Measurements from ENCODE around the gene ELOA. TPM values are rescaled to one million over a fixed set of nuclear protein-coding genes. Genes with fewer than 3 reads are reported as not detected.

Gene ELOA
- total RNA-seq, 1 experiment from 2014 or later = 32.4 TPM

DNA sequence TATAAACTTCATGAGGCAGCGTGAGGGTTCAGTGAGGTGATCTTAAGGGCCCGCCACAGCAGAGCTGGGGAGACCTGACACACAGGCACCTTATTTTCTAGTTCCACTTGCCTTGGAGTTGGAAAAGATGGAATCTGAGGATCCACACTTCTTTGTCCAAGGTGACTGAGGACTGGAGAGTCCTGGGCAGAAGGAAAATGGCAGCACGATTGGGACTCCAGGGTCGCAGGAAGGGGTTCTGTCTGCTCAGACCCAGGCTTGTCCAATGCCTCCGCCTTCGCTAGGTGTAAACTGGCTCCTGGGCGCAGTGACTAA lies 55.9 kb downstream of the ELOA start:
- Mint-ChIP-seq H3K4me3 (ENCODE audit: low read depth, unreplicated experiment) (peak overlapping the region; percentile 83), H3K4me1 (ENCODE audit: low read depth, unreplicated experiment) (no peaks in the 10 kb centered on the region), H3K9me3 (ENCODE audit: low read depth, unreplicated experiment) (no peaks in the 10 kb centered on the region), H3K27ac (ENCODE audit: unreplicated experiment) (peak overlapping the region; percentile 93), H3K27me3 (ENCODE audit: unreplicated experiment) (no peaks in the 10 kb centered on the region), H3K36me3 (ENCODE audit: insufficient read depth, unreplicated experiment) (peaks cover 70% of the 10 kb centered on the region)
- CTCF ChIA-PET = interaction anchor here (0.5 to 1.7 kb wide), 7 partner anchors 8 to 884 kb away, joined by 3 to 5 read pairs (median 4); partner anchors contain the start of gene LYPLA2
- no peak for DNase-seq
- intact Hi-C loops (cut with micrococcal nuclease; ENCODE audit: unreplicated experiment) = no loop called here
- BruUV-seq (replicated peaks) = no TSS peak
- TF ChIP-seq, protein P1, sequence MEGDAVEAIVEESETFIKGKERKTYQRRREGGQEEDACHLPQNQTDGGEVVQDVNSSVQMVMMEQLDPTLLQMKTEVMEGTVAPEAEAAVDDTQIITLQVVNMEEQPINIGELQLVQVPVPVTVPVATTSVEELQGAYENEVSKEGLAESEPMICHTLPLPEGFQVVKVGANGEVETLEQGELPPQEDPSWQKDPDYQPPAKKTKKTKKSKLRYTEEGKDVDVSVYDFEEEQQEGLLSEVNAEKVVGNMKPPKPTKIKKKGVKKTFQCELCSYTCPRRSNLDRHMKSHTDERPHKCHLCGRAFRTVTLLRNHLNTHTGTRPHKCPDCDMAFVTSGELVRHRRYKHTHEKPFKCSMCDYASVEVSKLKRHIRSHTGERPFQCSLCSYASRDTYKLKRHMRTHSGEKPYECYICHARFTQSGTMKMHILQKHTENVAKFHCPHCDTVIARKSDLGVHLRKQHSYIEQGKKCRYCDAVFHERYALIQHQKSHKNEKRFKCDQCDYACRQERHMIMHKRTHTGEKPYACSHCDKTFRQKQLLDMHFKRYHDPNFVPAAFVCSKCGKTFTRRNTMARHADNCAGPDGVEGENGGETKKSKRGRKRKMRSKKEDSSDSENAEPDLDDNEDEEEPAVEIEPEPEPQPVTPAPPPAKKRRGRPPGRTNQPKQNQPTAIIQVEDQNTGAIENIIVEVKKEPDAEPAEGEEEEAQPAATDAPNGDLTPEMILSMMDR (IDR thresholded peaks at IDR 0.05; ENCODE audit: unreplicated experiment) = no peak

DNA sequence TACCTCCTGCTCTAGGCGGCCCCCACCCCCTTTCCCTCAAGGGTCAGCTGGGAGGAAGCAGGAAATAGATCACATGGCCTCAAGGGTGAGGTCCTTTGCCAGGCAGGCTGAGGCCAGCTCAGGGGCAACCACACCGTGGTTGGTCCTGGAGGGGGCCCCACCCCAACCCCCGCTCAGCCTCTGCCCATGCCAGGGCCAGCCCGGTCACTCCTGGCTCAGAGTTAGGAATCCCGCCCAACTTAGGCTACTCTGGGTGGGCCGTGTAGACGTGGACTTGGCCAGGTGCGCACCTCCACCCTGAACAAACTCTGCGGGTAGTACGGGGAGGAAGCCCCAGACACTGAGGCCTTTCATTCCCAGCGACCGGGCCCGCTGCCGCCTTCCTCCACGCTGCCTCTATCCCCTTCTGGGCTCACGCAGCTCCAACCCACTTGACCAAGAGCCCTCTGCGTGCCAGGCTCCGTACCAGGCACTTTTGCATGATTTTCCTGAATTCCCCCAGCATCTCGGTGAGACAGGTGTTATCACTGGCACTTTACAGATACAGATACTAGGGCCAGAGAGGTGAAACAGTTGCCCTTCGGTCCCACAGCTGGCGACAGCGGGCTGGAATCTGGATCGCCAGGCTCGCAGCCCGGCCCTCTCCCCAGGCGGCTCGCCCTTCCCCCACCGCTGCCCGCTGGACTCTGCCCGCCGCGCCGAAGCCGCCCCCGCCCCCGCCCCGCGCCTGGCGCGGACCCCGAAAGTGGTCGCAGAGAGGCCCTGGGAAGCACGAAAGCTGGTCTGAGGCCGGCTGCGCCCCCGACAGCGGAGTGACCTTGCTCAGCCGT lies 56.5 kb downstream of the ELOA start:
- Mint-ChIP-seq H3K9me3 (ENCODE audit: low read depth, unreplicated experiment) (no peaks in the 10 kb centered on the region), H3K36me3 (ENCODE audit: insufficient read depth, unreplicated experiment) (peaks cover 65% of the 10 kb centered on the region), H3K27ac (ENCODE audit: unreplicated experiment) (peak overlapping the region; percentile 93), H3K27me3 (ENCODE audit: unreplicated experiment) (no peaks in the 10 kb centered on the region), H3K4me1 (ENCODE audit: low read depth, unreplicated experiment) (no peaks in the 10 kb centered on the region), H3K4me3 (ENCODE audit: low read depth, unreplicated experiment) (peak overlapping the region; percentile 83)
- peak; percentile 90 for DNase-seq
- TF ChIP-seq, protein P1 (IDR thresholded peaks at IDR 0.05; ENCODE audit: unreplicated experiment) = no peak
- intact Hi-C loops (cut with micrococcal nuclease; ENCODE audit: unreplicated experiment) = loop anchor here (10.0 kb wide), 1 partner anchor 345 kb away; the partner anchor contains the start of gene IL22RA1
- TSS peak; percentile 92 for BruUV-seq (replicated peaks)
- CTCF ChIA-PET = interaction anchor here (0.5 to 1.7 kb wide), 7 partner anchors 9 to 884 kb away, joined by 3 to 5 read pairs (median 4); partner anchors contain the start of gene LYPLA2

DNA sequence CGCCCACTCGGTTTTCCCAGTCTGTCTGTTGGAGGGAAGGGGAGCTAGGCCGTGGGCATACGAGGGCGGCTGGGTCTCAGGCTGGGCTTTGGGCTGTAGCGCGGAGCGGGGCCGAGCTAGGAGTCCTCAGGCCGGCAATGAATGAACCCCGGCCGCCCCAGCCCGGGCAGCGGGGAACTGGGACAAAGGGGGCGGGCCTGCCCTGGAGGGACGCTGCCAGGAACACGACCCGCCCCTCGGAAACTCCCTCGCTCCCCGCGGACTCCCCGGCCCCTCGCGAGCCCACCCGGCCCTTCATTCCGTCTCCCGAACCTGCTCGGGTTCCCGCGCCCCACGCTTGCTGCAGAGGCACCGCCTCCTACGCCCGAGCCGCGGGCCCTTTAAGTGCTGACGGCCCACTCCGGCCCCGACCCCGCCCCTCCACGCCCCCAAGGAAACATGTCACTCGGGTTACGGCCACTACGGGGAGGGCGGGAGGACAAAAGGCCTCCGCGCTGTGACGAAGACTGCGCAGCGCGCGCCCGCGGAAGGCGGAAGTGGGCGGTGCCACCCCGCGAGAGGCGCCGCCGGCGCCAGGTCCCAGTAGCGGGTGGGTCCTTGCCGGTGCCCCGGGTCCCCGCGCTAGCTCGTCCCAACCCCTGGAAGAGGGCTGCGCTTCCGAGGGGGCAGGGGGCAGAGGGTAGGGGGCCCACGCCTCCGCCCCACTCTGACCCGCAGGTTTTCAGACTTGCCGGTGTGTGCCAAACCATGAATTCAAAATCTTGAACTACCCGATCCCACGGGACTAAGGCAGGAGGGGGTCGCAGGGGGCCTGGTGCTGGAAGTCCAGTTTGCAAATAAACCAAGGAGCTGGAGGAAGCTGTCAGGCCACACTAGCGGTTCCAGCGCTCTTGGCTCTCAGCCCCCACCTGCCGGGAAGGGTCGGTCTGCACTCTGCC lies 57.4 kb downstream of the ELOA start, which contains the start of gene GALE:
TSS of gene GALE (minus strand) at position 355 of the 938 bp plus-strand sequence. CDS start 1,747 bp downstream, outside the sequence.
- Mint-ChIP-seq H3K36me3 (ENCODE audit: insufficient read depth, unreplicated experiment) (peaks cover 56% of the 10 kb centered on the region), H3K4me3 (ENCODE audit: low read depth, unreplicated experiment) (peak within 1 kb of the TSS; percentile 83), H3K9me3 (ENCODE audit: low read depth, unreplicated experiment) (no peaks in the 10 kb centered on the region), H3K4me1 (ENCODE audit: low read depth, unreplicated experiment) (no peaks in the 10 kb centered on the region), H3K27me3 (ENCODE audit: unreplicated experiment) (no peaks in the 10 kb centered on the region), H3K27ac (ENCODE audit: unreplicated experiment) (peak within 1 kb of the TSS; percentile 93)
- intact Hi-C loops (cut with micrococcal nuclease; ENCODE audit: unreplicated experiment) = loop anchor here (10.0 kb wide), 1 partner anchor 344 kb away; the partner anchor contains the start of gene IL22RA1
- TF ChIP-seq, protein P1 (IDR thresholded peaks at IDR 0.05; ENCODE audit: unreplicated experiment) = no peak
- BruUV-seq (replicated peaks) = no TSS peak
- DNase-seq = peak; percentile 90
- CTCF ChIA-PET = interaction anchor here (0.8 kb wide), 1 partner anchor 29 kb away, joined by 3 read pairs; no protein-coding TSS in a partner anchor

DNA sequence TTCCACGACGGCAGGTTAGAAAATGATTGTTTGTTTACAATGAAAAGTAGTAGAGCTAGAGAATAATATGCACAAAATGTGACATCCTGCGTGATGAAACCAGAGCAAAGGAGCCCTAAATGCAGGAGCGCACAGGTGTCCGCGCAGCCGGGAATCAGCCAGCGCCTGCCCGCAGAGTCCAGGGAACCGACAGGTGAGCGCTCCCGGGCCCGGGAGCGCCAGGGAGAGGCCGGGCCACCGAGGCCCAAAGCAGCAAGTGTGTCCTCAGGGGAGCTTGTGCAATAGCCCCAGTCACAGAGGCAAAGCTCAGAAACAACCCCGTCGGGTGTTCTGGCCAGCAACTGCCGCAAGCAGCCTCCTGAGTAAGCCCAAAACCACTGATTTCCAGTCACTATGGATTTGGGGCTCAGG lies 58.1 kb downstream of the ELOA start:
- CTCF ChIA-PET = interaction anchor here (0.8 kb wide), 1 partner anchor 30 kb away, joined by 3 read pairs; no protein-coding TSS in a partner anchor
- DNase-seq = no peak
- TF ChIP-seq, protein P1 (IDR thresholded peaks at IDR 0.05; ENCODE audit: unreplicated experiment) = no peak
- intact Hi-C loops (cut with micrococcal nuclease; ENCODE audit: unreplicated experiment) = loop anchor here (10.0 kb wide), 1 partner anchor 343 kb away; the partner anchor contains the start of gene IL22RA1
- H3K27me3 Mint-ChIP-seq (ENCODE audit: unreplicated experiment) = no peaks in the 10 kb centered on the region
- no TSS peak for BruUV-seq (replicated peaks)
- no peaks in the 10 kb centered on the region for H3K9me3 Mint-ChIP-seq (ENCODE audit: low read depth, unreplicated experiment)
- peak overlapping the region; percentile 83 for H3K4me3 Mint-ChIP-seq (ENCODE audit: low read depth, unreplicated experiment)
- no peaks in the 10 kb centered on the region for H3K4me1 Mint-ChIP-seq (ENCODE audit: low read depth, unreplicated experiment)
- H3K27ac Mint-ChIP-seq (ENCODE audit: unreplicated experiment) = peak overlapping the region; percentile 93
- peaks cover 54% of the 10 kb centered on the region for H3K36me3 Mint-ChIP-seq (ENCODE audit: insufficient read depth, unreplicated experiment)

All from Calu3 (cell line).